Loucy (cell line): ENCODE results near the gene LDAH.

Experiments used
- H2AFZ ChIP-seq: fragments of 200-600 bp; sonication (generic); 2 replicates; pipeline ENCODE4 v1.6.0; 2016; ENCODE audit warnings: antibody characterized with exemption, mild to moderate bottlenecking, low read length, moderate library complexity
- H3F3A ChIP-seq: fragments of 200-600 bp; 2 replicates; pipeline ENCODE4 v1.6.0; 2016; ENCODE audit warnings: antibody characterized with exemption, low read depth, mild to moderate bottlenecking
- H3K27me3 ChIP-seq: fragments of 200-600 bp; sonication (generic); 2 replicates; pipeline ENCODE4 v1.6.1; 2014; ENCODE audit warnings: low read length, mild to moderate bottlenecking; ENCODE audit not compliant: insufficient read depth, poor library complexity, severe bottlenecking
- H3K36me3 ChIP-seq: fragments of 200-600 bp; sonication (generic); 2 replicates; pipeline ENCODE4 v1.6.1; 2016; ENCODE audit warnings: low read length; ENCODE audit not compliant: insufficient read depth
- H3K4me1 ChIP-seq: fragments of 200-600 bp; sonication (generic); 2 replicates; pipeline ENCODE4 v1.5.1; 2014; ENCODE audit warnings: low read length, mild to moderate bottlenecking; ENCODE audit not compliant: insufficient read depth, poor library complexity, severe bottlenecking
- H3K4me2 ChIP-seq: fragments of 200-600 bp; sonication (generic); 2 replicates; pipeline ENCODE4 v1.6.0; 2014; ENCODE audit warnings: antibody characterized with exemption, low read length, low read depth, mild to moderate bottlenecking; ENCODE audit not compliant: poor library complexity, severe bottlenecking
- H3K4me3 ChIP-seq: fragments of 200-600 bp; sonication (generic); 2 replicates; pipeline ENCODE4 v1.5.1; 2014; ENCODE audit warnings: low read length, mild to moderate bottlenecking, mixed read lengths; ENCODE audit not compliant: poor library complexity, severe bottlenecking
- H3K79me2 ChIP-seq: fragments of 200-600 bp; sonication (generic); 2 replicates; pipeline ENCODE4 v1.6.1; 2014; ENCODE audit warnings: low read length; ENCODE audit not compliant: insufficient read depth
- H3K9ac ChIP-seq: fragments of 200-600 bp; sonication (generic); 2 replicates; pipeline ENCODE4 v1.6.0; 2014; ENCODE audit warnings: mild to moderate bottlenecking, low read depth, low read length, moderate library complexity; ENCODE audit not compliant: poor library complexity, severe bottlenecking
- H3K9me2 ChIP-seq: fragments of 200-600 bp; sonication (generic); replicated peaks from 2 replicates; pipeline ENCODE4 v1.6.1; 2016; ENCODE audit warnings: low read depth, low read length, mixed read lengths
- H3K9me3 ChIP-seq: fragments of 200-600 bp; sonication (generic); 2 replicates; pipeline ENCODE4 v1.6.1; 2014; ENCODE audit warnings: mild to moderate bottlenecking, antibody characterized with exemption, low read length, low read depth; ENCODE audit not compliant: insufficient read depth
- H4K20me1 ChIP-seq: fragments of 200-600 bp; sonication (generic); 2 replicates; pipeline ENCODE4 v1.6.0; 2014; ENCODE audit warnings: antibody characterized with exemption, low read length, mild to moderate bottlenecking; ENCODE audit not compliant: insufficient read depth, poor library complexity, severe bottlenecking
- EZH2phosphoT487 ChIP-seq: fragments of 200-600 bp; IDR thresholded peaks from 2 replicates; pipeline ENCODE4 v1.6.1; 2018; ENCODE audit warnings: antibody characterized with exemption, mild to moderate bottlenecking, moderate library complexity, borderline replicate concordance
- TF ChIP-seq, protein P1 (sequence below): fragments of 200-600 bp; sonication (generic); conservative IDR thresholded peaks from 2 replicates; pipeline ENCODE4 v1.5.1; 2014; ENCODE audit warnings: mild to moderate bottlenecking, antibody characterized with exemption, low read length

Gene LDAH

DNA sequence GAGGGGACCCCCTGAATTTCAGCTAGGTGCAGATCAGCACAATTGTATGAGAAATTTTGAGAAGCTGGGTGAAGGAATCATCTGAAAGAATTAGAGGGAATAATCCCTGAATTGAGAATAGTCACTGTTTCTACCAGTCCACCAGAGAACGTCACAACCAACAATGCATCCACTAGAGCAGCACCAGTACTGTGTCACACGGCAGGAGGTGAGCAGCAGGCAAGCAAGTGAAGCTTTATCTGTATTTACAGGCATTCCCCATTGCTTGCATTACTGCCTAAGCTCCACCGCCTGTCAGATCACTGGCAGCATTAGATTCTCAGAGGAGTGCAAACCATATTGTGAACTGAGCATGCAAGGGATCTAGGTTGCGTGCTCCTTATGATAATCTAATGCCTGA is 115.3 kb downstream of the LDAH start:
- Histone ChIP-seq H3K9me3 (no peaks in the 10 kb centered on the region), H3K4me3 (no peak overlapping the region), H3K9me2 (no peaks in the 10 kb centered on the region), H3K9ac (no peak overlapping the region), H3K79me2 (no peaks in the 10 kb centered on the region), H3K27me3 (no peaks in the 10 kb centered on the region), H2AFZ (no peak overlapping the region), H3K36me3 (no peaks in the 10 kb centered on the region), H3K4me1 (no peaks in the 10 kb centered on the region), H3K4me2 (no peak overlapping the region), H3F3A (no peaks in the 10 kb centered on the region), H4K20me1 (no peaks in the 10 kb centered on the region)
- TF ChIP-seq, protein P1, sequence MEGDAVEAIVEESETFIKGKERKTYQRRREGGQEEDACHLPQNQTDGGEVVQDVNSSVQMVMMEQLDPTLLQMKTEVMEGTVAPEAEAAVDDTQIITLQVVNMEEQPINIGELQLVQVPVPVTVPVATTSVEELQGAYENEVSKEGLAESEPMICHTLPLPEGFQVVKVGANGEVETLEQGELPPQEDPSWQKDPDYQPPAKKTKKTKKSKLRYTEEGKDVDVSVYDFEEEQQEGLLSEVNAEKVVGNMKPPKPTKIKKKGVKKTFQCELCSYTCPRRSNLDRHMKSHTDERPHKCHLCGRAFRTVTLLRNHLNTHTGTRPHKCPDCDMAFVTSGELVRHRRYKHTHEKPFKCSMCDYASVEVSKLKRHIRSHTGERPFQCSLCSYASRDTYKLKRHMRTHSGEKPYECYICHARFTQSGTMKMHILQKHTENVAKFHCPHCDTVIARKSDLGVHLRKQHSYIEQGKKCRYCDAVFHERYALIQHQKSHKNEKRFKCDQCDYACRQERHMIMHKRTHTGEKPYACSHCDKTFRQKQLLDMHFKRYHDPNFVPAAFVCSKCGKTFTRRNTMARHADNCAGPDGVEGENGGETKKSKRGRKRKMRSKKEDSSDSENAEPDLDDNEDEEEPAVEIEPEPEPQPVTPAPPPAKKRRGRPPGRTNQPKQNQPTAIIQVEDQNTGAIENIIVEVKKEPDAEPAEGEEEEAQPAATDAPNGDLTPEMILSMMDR, result no peak
- no peak for TF ChIP-seq EZH2phosphoT487

GRCh38 chr2:20706786-20707185 is 116.1 kb downstream of the LDAH start:
- Histone ChIP-seq H3K4me1 (no peaks in the 10 kb centered on the region), H3K9me3 (no peaks in the 10 kb centered on the region), H3K4me3 (no peak overlapping the region), H3K36me3 (no peaks in the 10 kb centered on the region), H2AFZ (no peak overlapping the region), H3K4me2 (no peak overlapping the region), H3K27me3 (no peaks in the 10 kb centered on the region), H3F3A (no peaks in the 10 kb centered on the region), H3K9ac (no peak overlapping the region), H4K20me1 (no peaks in the 10 kb centered on the region), H3K9me2 (no peaks in the 10 kb centered on the region), H3K79me2 (no peaks in the 10 kb centered on the region)
- TF ChIP-seq, protein P1, result no peak
- no peak for TF ChIP-seq EZH2phosphoT487

DNA sequence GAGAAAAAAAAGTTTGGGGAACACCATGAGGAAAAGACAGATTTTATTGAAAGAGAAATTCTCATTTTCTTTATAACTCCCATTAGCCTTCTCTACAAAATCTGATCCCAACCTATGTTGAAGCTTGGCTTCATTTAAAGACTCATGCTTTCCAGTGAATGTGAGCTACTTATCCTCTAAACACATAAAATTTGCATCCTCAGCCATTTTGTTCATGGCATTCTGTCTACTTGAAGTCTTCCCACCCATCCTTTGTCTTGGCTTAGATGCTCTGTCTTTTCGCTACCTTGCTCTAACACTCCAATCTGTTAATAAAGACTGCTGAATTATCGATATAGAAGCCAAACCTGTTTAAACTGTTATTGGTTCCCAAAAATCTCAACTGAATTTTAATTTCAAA is 116.7 kb downstream of the LDAH start:
- H3K4me1 ChIP-seq, result no peaks in the 10 kb centered on the region
- H3K4me3 ChIP-seq, result no peak overlapping the region
- H3K9me3 ChIP-seq, result no peaks in the 10 kb centered on the region
- no peaks in the 10 kb centered on the region for H3K27me3 ChIP-seq
- H3K9me2 ChIP-seq, result no peaks in the 10 kb centered on the region
- H4K20me1 ChIP-seq, result no peaks in the 10 kb centered on the region
- TF ChIP-seq EZH2phosphoT487, result no peak
- TF ChIP-seq, protein P1, result no peak
- H2AFZ ChIP-seq, result no peak overlapping the region
- no peaks in the 10 kb centered on the region for H3F3A ChIP-seq
- H3K9ac ChIP-seq, result no peak overlapping the region
- H3K4me2 ChIP-seq, result no peak overlapping the region
- no peaks in the 10 kb centered on the region for H3K36me3 ChIP-seq
- no peaks in the 10 kb centered on the region for H3K79me2 ChIP-seq
